Natural killer cell treated with Interleukin-12 subunit alpha and Interleukin-12 subunit beta and Interleukin-15 and Interleukin-18, amount 100 ng/mL, for 72 hours (primary cell): ENCODE results near the gene MRPS7. TPM values are rescaled to one million over a fixed set of nuclear protein-coding genes. Genes with fewer than 3 reads are reported as not detected.

Experiments
- ATAC-seq, 2 donors: fragments of 150-1000 bp; cut with Tn5 transposase in 1 of 2; sonication (Bioruptor Pico), chemical (Tn5 transposase) in 1 of 2; 2 replicates each; pipeline ENCODE4 v1.10.0; 2021
- DNase-seq: peaks from one replicate; pipeline ENCODE4 v3.0.0; 2022; ENCODE audit warnings: low spot score
- H3K27ac Mint-ChIP-seq, 2 donors: 1 replicate in 1 of 2; 2 replicates in 1 of 2; pipeline ENCODE4 v1.8.0; 2022; ENCODE audit warnings: mixed read lengths in 2 of 2, mild to moderate bottlenecking in 1 of 2, moderate library complexity in 1 of 2
- H3K27me3 Mint-ChIP-seq, 2 donors: 1 replicate in 1 of 2; 2 replicates in 1 of 2; pipeline ENCODE4 v1.8.0; 2022; ENCODE audit warnings: mixed read lengths in 2 of 2
- H3K36me3 Mint-ChIP-seq: one replicate; pipeline ENCODE4 v1.8.0; 2022; ENCODE audit warnings: mixed read lengths
- H3K4me1 Mint-ChIP-seq, 2 donors: 1 replicate in 1 of 2; 2 replicates in 1 of 2; pipeline ENCODE4 v1.8.0; 2022; ENCODE audit warnings: low read depth in 2 of 2, mixed read lengths in 2 of 2, mild to moderate bottlenecking in 1 of 2
- H3K4me3 Mint-ChIP-seq: one replicate; pipeline ENCODE4 v1.8.0; 2022; ENCODE audit warnings: mixed read lengths
- H3K9me3 Mint-ChIP-seq: 2 replicates; pipeline ENCODE4 v1.8.0; 2022; ENCODE audit warnings: mixed read lengths
- total RNA-seq, 2 donors: library from RNA; stranded (reverse); gene quantifications; one replicate each; pipeline ENCODE4 v1.2.3, GENCODE V29; 2022

MRPS7 gene
- total RNA-seq, 2 donors from 2014 or later: 76.4 to 82.8 TPM

GRCh38 chr17:75239214-75239613 is 22.5 kb upstream of the MRPS7 start:
- H3K36me3 Mint-ChIP-seq: peaks cover 17% of the 10 kb centered on the region
- H3K4me1 Mint-ChIP-seq: peaks cover 20 to 37% of the 10 kb centered on the region in 2 donors
- H3K27me3 Mint-ChIP-seq: no peaks in the 10 kb centered on the region
- no peak overlapping the region for H3K4me3 Mint-ChIP-seq
- H3K9me3 Mint-ChIP-seq: no peaks in the 10 kb centered on the region
- DNase-seq (no peak), ATAC-seq (no peak)
- peak overlapping the region; percentile 44 to 69 for H3K27ac Mint-ChIP-seq

GRCh38 chr17:75239778-75240393 is 21.8 kb upstream of the MRPS7 start:
- H3K4me3 Mint-ChIP-seq: no peak overlapping the region
- peak overlapping the region in 1 of 2 donors; percentile 17 for H3K27ac Mint-ChIP-seq
- no peaks in the 10 kb centered on the region for H3K9me3 Mint-ChIP-seq
- ATAC-seq (no peak), DNase-seq (no peak)
- no peaks in the 10 kb centered on the region for H3K27me3 Mint-ChIP-seq
- peaks cover 10% of the 10 kb centered on the region for H3K36me3 Mint-ChIP-seq
- peaks cover 20 to 42% of the 10 kb centered on the region in 2 donors for H3K4me1 Mint-ChIP-seq

DNA sequence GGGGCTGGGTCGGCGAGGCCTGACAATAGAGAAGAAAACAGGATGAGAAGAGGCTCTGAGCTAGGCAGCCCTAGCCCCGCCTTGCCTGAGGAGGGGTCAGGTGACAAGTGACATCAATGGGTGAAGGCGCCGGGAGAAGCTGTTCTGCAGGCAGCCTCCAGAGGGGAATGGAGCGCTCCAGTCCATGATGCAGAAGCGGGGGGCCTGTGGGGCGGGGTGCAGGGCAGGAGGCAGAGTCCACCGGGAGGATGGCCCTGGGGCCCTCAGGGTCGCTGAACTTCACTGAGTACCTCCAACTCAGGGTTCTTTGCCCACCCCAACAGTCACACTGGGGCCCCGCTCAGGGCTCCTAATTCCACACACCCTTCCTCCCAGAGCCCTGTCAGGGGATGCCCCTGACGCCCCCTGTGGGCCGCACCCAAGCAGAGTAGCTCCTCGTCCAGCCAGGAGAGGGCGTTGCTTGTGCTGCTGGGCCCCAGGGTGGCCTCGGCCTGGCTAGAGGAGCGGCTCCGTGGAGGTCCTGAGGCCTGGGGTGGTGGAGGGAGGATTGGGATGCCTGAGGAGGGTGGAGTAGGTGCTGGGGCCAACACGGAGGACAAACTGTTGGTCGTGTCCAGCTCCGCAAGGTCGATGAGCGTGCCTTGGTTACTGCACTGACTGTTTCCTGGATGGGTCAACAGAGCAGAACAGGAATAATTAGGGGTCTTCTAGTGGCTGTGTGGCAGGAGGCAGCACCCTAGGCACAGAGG is 21.1 kb upstream of the MRPS7 start:
- peak overlapping the region in 1 of 2 donors; percentile 17 for H3K27ac Mint-ChIP-seq
- peaks cover 20 to 42% of the 10 kb centered on the region in 2 donors for H3K4me1 Mint-ChIP-seq
- ATAC-seq: peak in 1 of 2 donors; percentile 49
- no peak for DNase-seq
- peaks cover 6% of the 10 kb centered on the region for H3K36me3 Mint-ChIP-seq
- no peaks in the 10 kb centered on the region for H3K9me3 Mint-ChIP-seq
- no peaks in the 10 kb centered on the region for H3K27me3 Mint-ChIP-seq
- H3K4me3 Mint-ChIP-seq: no peak overlapping the region

- H3K27me3 Mint-ChIP-seq: no peaks in the 10 kb centered on the region
- H3K9me3 Mint-ChIP-seq: no peaks in the 10 kb centered on the region
- peaks cover 20 to 42% of the 10 kb centered on the region in 2 donors for H3K4me1 Mint-ChIP-seq
- H3K36me3 Mint-ChIP-seq: peaks cover 6% of the 10 kb centered on the region
- no peak overlapping the region for H3K4me3 Mint-ChIP-seq
- no peak overlapping the region for H3K27ac Mint-ChIP-seq
- no peak for ATAC-seq
- no peak for DNase-seq
Measured at GRCh38 chr17:75241143-75241430, 20.6 kb upstream of the MRPS7 start.

- Mint-ChIP-seq H3K4me1 (peaks cover 20 to 42% of the 10 kb centered on the region in 2 donors), H3K36me3 (peaks cover 6% of the 10 kb centered on the region), H3K27me3 (no peaks in the 10 kb centered on the region), H3K27ac (peak overlapping the region; percentile 77 to 86), H3K9me3 (no peaks in the 10 kb centered on the region), H3K4me3 (no peak overlapping the region)
- no peak for DNase-seq
- ATAC-seq: no peak
Measured at GRCh38 chr17:75241502-75241901, 20.2 kb upstream of the MRPS7 start.

DNA sequence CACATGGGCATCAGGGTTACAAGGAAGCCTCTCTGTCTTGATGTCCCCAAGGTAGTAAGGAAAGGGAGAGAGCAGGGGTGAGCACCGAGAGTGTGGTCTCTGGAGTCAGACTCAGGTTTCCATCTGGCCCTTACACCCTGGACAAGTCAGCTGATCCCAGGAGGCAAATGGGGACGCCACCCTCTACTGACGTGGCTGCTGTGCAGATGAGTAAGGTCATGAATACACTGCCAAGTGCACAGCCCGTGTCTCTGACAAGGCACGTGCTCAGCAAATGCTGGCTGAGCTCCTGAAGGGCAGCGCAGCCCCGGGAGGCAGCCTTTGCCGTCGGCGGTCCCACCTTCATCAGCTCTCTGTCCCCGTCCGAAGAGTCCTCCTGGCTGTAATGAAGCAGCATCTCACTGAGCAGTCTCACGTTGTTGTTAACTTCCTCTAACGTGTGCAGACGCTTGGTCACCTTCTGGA is 19.7 kb upstream of the MRPS7 start:
- no peaks in the 10 kb centered on the region for H3K27me3 Mint-ChIP-seq
- H3K4me3 Mint-ChIP-seq: peak overlapping the region; percentile 62
- ATAC-seq (no peak), DNase-seq (no peak)
- peak overlapping the region; percentile 77 to 86 for H3K27ac Mint-ChIP-seq
- H3K36me3 Mint-ChIP-seq: peaks cover 6% of the 10 kb centered on the region
- no peaks in the 10 kb centered on the region for H3K9me3 Mint-ChIP-seq
- H3K4me1 Mint-ChIP-seq: peaks cover 20 to 42% of the 10 kb centered on the region in 2 donors

DNA sequence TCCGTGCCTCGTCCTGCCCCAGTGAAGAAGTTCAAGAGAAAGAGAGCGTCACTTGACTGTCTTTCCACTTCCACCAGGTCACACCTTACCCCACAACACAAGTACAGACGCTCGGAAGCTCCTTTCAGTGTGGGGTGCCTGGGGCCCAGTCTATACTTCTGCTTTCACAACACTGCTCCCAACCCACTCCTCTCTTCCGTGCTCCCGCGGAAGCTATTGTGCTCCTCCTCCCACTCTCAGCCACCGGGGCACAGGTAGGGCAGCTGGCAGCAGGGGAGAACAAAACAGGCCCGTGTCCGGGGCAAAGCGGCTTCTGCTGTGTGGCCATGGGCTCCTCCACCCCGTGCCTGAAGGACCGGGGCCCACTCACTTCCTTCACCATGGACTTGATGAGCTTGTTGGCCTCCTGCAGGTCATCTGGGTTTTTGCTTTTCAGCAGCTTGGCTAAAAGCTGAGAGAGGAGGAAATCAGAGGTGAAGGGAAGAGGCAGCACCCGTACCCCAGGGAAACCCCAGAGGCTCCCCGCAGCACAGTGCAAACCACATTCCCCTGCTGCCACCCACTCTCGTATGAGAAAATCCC is 19.1 kb upstream of the MRPS7 start:
- peaks cover 20 to 42% of the 10 kb centered on the region in 2 donors for H3K4me1 Mint-ChIP-seq
- peaks cover 6% of the 10 kb centered on the region for H3K36me3 Mint-ChIP-seq
- no peaks in the 10 kb centered on the region for H3K9me3 Mint-ChIP-seq
- peak overlapping the region; percentile 62 for H3K4me3 Mint-ChIP-seq
- DNase-seq: peak; percentile 70
- peak overlapping the region; percentile 77 to 86 for H3K27ac Mint-ChIP-seq
- ATAC-seq: peak; percentile 52 to 72
- H3K27me3 Mint-ChIP-seq: no peaks in the 10 kb centered on the region

DNA sequence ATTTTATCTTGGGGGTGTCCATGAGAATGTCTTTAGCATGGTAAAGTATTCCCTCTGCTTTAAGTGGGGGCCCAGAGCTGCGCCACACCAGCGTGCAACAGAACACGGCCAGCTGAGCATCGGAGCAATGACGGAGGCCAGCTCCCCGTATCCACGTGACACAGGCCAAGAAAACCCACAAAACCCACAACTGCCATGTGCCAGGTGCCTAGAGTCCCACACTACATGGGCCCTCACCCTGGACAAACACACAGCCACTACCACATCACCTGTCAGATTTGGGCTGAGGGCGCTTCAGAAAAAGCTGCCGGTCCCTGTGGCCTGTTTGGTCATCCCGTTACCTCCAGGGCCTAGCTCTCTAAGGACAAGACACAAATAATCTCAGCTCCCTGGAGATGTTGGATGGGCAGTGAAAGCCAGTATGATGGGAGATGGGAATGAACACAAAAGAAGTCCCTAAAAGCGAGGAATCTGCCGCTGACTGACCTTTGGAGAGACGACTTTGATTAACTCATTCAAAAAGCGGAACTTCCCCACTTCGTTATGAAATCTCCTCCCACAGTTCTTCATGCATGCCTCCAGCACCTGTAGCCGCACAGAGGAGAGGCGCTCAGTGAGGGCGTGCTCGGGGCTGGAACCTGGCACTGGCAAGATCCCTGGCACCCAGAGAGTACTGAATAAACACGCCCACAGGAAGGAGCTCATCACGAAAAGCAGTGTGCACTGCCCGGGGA is 17.4 kb upstream of the MRPS7 start:
- Mint-ChIP-seq H3K4me1 (peaks cover 15 to 36% of the 10 kb centered on the region in 2 donors), H3K4me3 (no peak overlapping the region), H3K27me3 (no peaks in the 10 kb centered on the region), H3K27ac (peak overlapping the region in 1 of 2 donors; percentile 60), H3K36me3 (no peaks in the 10 kb centered on the region), H3K9me3 (no peaks in the 10 kb centered on the region)
- no peak for DNase-seq
- ATAC-seq: no peak

- Mint-ChIP-seq H3K36me3 (no peaks in the 10 kb centered on the region), H3K4me1 (peaks cover 21 to 42% of the 10 kb centered on the region in 2 donors), H3K27me3 (no peaks in the 10 kb centered on the region), H3K27ac (peak overlapping the region in 1 of 2 donors; percentile 60), H3K9me3 (no peaks in the 10 kb centered on the region), H3K4me3 (no peak overlapping the region)
- no peak for ATAC-seq
- DNase-seq: no peak
Measured at GRCh38 chr17:75245011-75245410, 16.7 kb upstream of the MRPS7 start.

DNA sequence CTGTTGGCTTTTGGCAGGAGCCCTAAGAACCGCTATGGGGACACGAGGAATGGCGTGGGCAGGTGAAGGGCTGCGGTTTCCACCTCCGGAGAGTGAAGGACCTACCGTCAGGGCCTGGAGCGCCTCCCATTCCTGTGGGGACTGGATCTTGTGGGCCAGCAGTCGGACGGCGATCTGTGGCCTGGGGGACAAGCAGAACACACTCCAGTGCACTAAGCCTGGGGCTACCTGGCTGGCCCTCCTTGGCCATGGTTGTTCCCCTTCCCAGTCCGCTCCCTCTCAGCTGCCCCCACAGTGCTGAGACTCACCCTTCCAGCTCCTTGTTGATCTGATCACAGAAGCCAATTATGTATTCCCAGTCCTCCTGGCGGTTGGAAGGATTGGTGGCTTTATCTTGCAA is 15.3 kb upstream of the MRPS7 start:
- Mint-ChIP-seq H3K36me3 (no peaks in the 10 kb centered on the region), H3K27me3 (no peaks in the 10 kb centered on the region), H3K4me1 (peaks cover 30 to 43% of the 10 kb centered on the region in 2 donors), H3K4me3 (no peak overlapping the region), H3K27ac (no peak overlapping the region), H3K9me3 (no peaks in the 10 kb centered on the region)
- ATAC-seq (no peak), DNase-seq (no peak)

GRCh38 chr17:75249564-75249963 is 12.1 kb upstream of the MRPS7 start:
- no peaks in the 10 kb centered on the region for H3K36me3 Mint-ChIP-seq
- H3K27me3 Mint-ChIP-seq: no peaks in the 10 kb centered on the region
- ATAC-seq: no peak
- DNase-seq: no peak
- H3K4me1 Mint-ChIP-seq: peaks cover 41 to 44% of the 10 kb centered on the region in 2 donors
- peak overlapping the region; percentile 74 for H3K4me3 Mint-ChIP-seq
- H3K27ac Mint-ChIP-seq: peak overlapping the region; percentile 82 to 83
- H3K9me3 Mint-ChIP-seq: no peaks in the 10 kb centered on the region

- Mint-ChIP-seq H3K4me3 (peak overlapping the region; percentile 74), H3K9me3 (no peaks in the 10 kb centered on the region), H3K4me1 (peaks cover 42 to 47% of the 10 kb centered on the region in 2 donors), H3K27ac (peak overlapping the region; percentile 82 to 83), H3K27me3 (no peaks in the 10 kb centered on the region), H3K36me3 (no peaks in the 10 kb centered on the region)
- no peak for DNase-seq
- ATAC-seq: peak; percentile 60 to 92
Measured at GRCh38 chr17:75250009-75250471, 11.6 kb upstream of the MRPS7 start.

DNA sequence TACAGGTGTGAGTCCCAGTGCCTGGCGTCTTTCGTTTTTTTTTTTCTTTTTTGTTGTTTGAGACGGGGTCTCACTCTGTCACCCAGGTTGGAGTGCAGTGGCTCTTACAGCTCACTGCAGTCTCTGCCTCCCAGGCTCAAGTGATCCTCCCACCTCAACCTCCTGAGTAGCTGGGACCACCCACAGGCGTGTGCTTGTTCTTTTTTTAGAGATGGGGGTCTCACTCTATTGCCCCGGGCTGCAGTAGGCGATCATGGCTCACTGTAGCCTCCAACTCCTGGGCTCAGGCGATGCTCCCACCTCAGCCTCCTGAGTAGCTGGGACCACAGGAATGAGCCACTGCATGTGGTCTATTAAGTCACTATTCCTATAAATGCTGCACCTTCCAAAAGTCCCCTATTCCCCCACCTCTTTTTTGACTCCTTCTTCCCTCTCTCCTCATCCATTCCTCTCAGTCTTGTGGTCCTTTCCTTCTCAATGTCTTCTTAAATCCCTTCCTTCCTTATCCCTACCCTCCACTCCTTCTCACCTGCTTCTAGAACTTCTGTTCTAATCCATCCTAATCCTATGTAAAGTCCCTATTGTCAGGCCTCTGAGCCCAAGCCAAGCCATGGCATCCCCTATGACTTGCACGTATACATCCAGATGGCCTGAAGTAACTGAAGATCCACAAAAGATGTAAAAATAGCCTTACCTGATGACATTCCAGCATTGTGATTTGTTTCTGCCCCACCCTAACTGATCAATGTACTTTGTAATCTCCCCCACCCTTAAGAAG is 9.5 kb upstream of the MRPS7 start:
- Mint-ChIP-seq H3K9me3 (no peaks in the 10 kb centered on the region), H3K27me3 (no peaks in the 10 kb centered on the region), H3K27ac (peak overlapping the region; percentile 75 to 82), H3K4me3 (no peak overlapping the region), H3K4me1 (peaks cover 61 to 69% of the 10 kb centered on the region in 2 donors), H3K36me3 (no peaks in the 10 kb centered on the region)
- no peak for ATAC-seq
- no peak for DNase-seq
